ENCODE data around the gene CHRM1.
A peak's percentile ranks its signal among the peaks of the same experiment; 100 is the strongest.

Gene CHRM1

DNA sequence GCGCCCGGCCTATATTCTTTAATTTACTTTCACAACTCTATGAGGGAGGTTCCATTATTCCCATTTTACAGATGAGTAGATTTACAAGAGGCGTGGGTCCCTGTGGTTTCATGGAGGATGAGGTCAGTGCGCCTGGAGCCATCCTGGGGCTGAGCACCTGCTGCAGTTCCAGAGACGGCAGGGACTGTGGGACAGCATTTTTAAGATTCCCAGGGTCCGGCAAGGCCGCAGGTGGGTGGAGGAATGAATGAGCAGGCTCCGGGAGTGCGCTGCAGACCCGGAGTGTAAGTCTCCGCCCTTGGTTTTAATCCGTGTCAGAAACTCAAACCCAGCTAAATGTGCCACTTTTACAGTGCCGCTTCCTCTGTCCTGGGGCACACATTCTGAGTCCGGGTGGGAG lies 4.1 kb upstream of the CHRM1 start:
- DNase-seq = no peak

DNA sequence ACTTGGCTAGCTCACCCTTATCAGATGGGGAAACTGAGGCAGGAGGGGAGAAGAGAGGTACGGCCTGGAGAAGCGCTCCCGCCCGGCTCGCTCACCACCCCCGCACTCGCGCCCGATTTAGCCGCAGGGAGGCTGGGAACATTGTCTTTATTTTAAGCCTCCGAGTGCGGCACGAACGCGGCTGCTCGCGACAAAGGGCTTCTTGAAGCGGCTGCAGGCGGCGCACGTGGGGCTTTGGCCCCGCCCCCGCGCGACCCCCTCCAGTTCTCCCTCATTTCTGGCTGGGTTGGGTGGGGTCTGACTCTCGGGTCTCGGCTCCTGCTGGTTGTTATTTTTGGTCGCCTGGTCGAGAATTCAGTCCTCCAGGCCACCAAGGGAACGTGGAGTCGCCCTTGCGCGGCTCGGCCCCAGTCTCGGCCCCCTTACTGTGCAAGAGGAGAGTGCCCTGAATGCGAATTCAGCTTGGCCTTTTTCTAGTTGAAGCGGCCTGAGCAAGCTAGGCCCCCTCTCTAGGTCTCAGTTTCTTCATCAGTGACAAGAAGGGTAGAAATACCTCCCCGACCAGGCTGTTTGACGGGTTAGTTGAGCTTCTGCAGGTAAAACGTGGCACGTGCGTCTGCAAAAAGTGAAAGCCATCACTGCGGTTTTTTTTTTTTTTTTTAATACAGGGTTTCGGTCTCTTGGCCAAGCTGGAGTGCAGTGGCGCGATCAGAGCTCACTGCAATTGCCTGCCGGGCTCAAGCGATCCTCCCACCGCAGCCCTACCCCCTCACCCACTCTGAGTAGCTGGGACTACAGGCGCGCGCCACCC lies 2.6 kb upstream of the CHRM1 start:
- DNase-seq = no peak

DNA sequence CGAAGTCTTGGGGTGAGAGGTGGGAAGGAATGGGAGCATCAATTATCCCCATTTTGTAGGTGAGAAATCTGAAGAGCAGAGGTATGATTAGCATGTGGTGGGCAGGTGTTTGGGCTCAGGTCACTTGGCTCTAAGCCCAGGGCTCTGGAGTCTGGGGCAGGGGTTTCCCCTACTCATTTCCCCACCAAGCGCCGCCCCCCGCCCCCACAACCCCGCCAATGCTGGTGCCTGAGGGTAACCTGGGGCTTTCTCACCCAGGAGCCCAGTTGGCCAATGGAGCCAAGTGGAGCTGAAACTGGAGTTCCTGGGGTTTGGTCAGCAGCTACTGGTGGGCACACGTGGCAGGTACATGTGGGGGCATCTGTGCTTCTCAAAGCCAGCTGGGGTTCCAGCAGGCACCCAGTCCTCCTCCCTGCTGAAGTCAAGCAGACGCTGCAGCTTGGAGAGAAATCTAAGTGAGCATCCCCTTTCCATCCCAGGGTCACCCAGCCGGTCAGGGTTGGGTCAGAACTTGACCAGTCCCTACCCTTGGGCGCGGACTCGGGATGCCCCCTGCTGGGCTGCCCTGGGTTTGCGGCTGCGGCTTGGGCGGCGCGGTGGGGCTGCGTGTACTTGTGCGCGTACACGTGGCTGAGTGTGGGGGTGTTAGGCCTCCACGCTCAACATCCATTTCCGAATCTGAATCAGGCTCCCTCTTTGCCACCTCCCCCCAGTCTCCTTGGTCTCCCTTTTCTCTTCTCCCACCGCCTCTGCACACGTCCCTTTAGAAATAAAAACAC lies 1.7 kb upstream of the CHRM1 start:
- no peak for DNase-seq

DNA sequence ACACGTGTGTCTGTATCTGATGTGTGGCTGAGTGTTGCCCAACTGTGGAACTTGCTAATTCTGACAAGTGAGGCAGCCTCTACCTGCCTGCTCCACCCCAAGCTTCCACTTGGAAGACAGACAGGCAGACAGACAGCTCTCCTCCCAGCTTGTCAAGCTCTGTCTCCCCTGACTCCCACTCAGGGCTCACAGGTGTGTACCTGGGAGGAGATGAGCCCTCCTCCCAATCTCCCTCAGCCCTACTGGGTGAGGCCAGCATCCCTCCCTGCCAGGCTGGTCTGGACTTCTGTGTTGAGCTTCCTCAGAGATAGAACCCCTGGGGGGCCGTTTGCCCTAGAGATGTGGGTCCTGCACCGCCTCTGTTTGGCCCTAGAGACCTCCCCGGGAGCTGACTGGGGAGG lies 1.0 kb upstream of the CHRM1 start:
- DNase-seq = no peak

DNA sequence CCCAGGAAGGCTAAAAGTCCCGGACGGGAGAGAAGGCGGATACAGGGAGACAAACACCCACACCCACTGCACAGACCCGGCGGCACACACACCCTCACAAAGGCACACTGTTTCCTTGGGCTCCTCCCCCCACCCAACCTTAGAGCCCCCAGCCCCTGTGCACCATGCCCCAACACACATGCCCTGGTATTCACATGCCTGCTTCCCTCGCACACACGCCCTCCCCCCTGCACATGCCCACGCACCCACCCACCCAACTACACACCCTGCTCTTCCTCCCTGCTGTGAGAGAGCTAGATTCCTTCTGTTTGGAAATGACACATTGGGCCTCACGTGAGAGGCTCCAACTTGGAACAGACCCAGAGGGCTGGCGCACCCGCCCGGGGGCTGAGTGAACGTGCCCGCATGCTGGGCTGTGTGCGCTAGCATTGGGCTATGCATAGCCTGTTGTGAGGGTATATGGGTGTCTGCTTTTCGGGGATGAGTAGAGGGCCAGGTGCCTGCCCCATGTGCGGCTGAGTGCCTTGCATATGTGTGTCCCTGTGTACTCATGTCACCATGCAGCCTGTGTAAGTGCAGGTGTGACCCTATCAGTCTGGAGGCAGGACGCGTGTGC lies 518 bp upstream of the CHRM1 start:
- no peak for DNase-seq

DNA sequence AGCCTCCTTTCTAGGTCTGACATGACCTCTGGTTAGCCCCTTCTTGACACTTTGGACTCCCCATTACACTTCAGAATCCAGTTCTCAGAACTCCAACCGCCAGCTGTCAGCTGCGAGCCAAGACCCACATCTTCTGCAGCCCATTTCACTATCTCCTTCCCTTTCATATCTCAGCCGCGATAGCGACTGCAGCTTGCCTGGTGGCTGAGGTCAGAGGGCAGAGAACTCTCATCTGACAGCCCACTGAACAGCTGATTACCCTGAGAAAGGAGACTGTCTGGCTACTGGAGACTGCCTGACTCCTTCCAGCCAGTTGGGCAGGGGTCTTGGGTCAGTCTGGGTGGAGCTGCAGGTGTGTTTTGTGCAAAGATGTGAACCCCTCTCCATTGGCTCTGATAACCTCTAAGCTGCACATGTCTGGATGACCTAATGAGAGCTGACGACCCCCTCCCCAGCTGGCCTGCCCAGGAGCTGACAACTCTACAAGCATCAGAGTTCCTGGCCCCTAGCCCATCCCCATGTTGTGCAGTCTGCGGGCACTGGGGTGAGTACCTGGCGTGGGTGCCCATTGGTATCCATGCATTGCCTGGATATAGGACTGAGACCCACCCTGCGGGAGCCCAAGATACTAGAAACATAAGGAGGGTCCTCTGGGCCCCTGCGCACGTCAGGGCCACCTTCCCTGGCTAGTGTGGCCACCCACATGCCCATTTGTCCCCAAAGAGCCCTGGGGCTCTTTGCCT lies 1.1 kb downstream of the CHRM1 start:
- DNase-seq = no peak

DNA sequence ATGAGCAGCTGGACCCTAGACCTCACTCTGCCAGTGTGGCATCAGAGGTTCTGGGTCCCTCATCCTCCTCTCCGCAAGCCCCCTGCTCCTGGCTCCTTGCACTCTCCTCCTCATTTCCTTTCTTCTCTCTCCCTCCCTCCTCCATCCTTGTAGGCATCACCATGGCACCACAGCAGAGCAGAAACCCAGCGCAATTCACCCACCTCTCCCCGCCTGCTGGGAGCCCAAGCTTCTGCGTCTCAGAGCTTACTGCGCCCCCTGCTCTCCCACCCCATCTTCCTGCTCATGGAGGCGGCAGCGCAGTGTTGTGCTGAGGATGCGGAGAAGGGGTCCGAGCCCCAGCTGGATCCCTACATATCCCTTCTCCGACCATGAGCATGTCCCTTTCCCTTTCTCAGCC lies 1.7 kb downstream of the CHRM1 start:
- DNase-seq = no peak

DNA sequence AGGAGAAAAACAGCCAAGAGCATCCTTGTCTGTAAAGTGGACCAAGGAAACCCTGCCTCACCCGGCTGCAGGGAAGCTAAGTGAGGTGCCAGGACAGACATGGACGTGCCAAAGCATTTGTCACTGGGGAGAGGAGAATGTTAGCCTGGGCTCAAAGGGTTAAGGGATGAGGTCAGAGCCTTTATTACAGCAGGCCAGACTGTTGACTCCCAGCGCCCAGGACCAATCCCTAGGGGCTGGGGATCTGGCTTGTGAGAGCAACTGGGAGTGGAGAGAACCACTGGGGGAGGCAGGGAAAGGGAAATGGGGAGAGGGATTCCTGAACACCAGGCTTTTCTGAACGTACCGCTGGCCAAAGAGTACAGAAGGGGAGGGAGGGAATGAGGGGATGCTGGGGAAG lies 2.6 kb downstream of the CHRM1 start:
- no peak for DNase-seq

DNA sequence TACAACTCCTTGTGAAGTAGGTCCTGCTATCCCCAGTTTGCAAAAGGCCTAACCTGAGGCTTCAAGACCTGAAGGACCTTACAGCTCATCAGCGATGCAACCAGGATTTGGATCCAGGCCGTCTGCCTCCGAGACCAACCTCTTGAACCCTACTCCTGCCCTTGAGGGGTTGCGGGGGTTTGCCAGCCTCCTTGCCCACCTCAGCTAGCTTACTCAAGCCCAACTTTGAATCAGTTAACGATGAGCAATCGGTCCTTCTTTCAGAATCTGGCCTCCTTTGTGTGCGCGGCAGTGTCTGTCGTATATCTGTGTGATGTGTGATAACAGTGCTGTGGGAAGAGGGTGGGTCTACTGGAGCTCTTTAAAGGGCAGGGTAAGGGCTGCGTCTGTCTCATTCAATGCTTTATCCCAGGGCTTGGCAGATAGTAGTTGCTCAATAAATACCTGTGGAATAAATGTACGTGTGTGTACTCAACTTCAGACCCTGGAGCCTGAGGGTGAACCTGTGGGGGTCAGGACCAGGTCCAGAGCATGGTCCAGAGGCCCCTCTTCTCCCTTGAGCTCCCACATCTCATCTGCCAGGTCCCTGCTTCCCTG lies 3.2 kb downstream of the CHRM1 start:
- no peak for DNase-seq

DNA sequence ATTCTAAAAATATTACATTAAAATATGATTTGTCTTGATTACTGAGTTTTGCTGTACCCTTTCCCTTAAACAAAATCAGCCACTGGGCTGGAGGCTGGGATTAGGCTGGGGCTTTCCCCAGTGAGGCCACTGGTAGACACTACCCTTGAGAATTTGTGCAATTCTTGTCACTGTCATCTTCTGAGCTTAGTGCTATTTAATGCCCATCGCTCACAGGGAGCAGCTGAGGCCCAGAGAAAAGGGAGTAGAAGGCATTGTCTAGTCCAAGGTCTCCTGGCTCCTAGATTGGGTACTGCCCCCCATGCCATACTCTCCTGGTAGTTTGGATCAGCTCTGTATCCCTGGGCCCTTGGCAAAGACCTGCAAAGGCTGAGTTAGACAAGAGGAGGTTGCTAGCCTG lies 6.7 kb downstream of the CHRM1 start:
- no peak for DNase-seq

DNA sequence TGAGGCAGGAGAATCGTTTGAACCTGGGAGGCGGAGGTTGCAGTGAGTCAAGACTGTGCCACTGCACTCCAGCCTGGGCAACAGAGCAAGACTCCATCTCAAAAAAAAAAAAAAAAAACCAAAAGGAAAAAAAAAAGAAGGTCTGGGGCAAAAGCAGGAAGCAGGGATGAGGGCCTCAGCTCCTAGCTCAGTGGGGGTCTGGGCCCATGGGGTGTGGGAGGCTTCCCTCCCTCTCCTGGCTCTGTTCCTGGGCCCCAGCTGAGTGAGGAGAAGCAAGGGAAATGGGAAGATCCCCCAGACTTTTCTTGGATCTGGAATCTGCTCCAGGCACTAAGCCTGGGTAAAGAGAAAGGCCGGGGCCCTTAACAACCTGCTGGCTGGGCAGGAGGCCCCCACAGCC lies 8.9 kb downstream of the CHRM1 start:
- DNase-seq = no peak

DNA sequence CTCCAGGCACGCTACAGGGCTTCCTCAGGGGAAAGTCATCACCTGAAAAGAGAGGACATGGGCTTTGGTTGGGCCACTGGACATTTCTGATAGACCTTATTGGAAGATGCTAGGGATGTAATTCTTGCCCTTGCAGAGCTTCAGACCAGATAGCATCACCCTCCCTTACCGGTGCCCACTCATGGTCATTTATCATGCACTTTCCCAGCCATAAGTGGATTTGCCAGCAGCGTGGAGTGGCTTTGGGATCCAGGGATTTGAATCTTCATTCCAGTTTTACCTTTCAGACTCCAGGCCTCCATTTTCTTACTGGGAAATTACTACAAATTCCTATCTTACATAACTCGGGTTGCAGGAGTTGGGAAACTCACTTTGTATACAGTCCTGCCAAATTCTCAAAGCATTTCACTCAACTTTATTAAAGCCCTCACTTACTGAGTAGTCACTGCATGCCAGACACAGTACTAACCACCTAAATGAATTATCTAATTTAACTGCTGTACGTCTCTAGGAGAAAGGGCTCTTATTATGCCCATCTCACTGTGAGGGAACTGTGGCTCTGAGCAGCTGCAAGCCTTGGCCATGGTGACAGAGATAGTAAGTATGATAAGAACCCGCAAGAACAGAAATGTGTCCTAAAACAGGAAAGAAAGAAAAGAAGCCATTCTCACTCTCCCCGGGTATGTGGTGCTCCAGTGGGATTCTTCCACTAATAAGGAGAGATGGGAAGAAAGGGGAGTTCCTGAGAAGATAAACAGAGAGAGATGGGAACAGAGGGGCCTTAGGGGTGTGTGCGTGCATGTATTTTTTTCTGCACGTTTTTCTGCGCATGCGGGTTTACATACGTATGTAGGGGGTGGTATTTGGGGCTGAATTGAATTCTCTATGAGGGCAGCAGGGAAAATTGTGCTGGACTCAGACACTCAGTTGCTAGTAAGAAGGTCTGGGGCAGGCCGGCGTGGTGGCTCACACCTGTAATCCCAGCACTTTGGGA lies 9.7 kb downstream of the CHRM1 start:
- DNase-seq = no peak

DNA sequence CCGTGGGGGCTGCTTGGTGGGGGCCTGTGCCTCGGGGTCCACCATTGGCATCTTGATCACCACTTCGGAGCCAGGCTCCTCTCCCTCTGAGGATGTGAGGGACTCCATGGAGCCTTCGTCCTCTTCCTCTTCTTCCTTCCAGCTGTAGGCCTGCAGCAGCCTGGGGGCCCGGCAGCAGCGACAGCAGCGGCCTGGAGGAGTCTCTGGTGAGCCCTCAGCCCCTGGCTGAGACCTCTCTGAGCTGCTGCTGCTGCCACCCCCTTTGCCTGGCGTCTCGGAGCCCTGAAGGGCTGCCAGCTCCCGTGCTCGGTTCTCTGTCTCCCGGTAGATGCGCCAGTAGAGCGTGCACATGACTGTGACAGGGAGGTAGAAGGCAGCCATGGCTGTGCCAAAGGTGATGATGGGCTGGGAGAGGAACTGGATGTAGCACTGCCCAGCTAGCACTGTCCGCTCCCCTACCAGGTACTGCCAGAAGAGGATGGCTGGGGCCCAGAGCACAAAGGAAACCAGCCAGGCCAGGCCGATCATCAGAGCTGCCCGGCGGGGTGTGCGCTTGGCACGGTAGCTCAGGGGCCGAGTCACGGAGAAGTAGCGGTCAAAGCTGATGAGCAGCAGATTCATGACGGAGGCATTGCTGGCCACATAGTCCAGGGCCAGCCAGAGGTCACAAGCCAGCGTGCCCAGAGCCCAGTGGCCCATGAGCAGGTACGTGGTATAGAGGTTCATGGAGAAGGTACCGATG lies 10.9 kb downstream of the CHRM1 start:
- no peak for DNase-seq

DNA sequence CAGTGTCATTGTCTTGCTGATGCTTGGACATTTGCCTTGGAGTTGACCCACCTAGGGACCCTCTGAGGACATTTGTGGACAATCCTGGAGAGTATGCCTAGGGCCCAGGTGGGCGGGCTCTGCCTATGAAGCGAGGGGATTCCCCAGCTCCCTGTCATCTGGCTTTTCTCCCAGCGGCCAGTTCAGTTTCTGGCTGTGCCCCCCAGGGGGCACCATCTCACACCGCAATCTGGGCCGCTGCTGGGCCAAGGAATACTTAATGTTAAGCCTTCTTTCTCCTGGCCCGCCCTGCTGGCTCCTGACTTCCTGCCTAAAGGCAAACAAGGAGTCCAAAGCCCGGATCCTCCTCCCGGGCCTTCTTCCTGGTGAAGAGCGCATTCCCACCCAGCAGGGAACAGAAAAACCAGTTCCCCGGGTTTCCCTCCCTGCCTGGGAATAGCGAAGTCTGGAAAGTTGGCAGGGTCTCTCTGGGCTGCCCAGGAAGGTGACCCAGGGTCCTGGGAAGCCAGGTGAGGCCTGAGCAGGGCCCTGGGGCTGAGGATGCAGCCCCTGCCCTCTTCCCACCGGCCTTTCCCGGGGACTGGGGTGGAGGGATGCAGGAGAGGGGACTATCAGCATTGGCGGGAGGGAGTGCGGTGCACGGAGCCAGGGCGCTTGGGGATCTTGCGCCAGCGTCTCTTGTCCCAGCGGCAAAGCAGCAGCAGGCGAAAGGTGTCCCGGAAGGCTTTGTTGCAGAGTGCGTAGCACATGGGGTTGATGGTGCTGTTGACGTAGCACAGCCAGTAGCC lies 11.9 kb downstream of the CHRM1 start:
- peak; percentile 19 for DNase-seq

DNA sequence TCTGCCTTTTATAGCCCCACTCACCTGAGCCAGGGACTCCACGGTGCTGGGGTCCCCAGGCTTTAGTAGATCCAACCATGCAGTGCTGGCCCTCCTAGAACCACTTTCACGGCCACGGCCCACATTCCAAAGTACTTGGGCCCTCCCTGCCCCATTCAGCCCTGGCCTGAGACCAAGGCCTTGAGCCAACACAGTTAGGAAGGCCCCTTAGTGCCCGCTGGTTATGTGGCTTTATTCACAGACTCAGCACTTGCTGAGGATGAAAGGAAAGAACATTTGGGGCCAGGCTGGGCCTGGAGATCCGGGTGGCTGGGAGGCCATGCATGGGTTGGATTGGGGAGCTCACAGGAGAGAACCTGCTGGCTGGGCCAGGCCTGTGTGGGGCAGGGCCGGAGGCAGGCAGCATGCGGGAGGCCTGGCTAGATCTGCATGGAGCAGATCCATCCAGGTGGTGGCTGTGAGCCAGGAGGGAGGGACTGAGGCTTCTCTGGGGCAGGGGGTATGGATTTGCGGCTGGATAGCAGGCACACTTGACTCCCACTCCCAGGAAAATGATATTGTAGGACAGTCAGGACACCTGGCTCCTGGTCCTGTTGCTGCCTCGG lies 12.6 kb downstream of the CHRM1 start:
- DNase-seq = no peak

DNA sequence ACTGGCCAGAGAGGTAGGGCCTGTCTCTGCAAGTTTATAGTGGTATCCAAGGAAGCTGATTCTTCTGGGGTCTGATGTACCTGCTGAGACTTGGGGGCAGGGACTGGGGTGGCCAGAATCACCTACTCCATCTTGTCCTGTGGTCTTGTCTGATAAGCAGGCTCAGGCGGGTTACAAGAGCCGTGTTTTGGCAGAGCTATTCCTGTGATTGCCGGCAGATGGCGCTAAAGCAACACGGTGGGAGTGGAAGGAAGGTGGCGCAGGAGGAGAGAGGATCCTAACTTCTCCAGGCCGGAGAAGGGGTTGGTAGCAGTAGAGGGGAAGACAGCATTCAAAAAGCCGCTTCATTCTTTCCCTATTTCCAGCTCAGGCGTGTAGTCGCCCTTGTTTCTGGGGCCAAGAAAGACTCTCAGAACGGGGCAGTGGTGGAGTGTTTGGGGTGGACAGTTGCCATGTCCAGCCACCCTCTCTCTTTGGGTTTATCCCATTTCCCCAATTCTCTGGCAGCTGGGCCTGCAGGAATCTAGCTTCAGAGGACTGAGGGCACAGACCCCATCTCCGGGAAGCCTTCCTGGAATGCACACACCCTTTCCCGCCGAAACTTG lies 15.1 kb downstream of the CHRM1 start:
- peak; percentile 45 for DNase-seq

DNA sequence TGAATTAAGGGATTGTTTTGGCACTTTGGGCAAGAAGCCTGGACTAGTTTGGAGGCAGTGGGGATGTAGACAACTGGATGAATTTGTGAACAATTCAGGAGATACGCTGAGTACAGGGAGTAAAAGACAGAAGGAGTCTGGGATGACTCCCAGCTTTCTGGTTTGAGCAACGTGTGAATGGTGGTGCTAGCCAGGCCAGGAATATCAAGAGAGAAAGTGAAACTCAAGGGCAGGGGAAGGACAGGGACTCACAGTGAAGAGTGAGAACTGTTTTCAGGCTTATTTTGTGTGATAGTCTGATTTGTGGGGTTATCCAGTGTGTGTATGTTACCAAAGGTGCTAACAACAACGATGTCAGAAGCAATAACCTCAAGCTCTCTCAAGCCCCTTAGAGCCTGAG lies 15.9 kb downstream of the CHRM1 start:
- DNase-seq = no peak

DNA sequence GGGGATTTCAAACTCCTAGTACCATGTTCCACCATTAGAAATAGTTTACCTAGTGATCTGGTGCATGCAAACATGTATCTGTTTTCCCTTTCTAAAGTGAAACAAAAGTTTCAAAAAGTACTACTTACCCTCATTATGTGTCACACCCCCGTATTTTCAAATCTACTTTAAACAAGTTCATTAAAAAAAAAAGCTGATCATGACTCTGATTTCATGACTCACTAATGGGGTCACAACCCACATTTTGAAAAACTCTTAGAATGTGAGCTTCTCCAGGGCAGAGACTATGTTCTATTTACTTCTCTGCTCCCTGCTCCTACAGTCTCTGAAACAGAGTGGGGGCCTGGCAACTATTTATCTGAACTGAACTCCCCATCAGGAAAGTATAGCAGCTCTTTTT lies 18.2 kb downstream of the CHRM1 start:
- no peak for DNase-seq

DNA sequence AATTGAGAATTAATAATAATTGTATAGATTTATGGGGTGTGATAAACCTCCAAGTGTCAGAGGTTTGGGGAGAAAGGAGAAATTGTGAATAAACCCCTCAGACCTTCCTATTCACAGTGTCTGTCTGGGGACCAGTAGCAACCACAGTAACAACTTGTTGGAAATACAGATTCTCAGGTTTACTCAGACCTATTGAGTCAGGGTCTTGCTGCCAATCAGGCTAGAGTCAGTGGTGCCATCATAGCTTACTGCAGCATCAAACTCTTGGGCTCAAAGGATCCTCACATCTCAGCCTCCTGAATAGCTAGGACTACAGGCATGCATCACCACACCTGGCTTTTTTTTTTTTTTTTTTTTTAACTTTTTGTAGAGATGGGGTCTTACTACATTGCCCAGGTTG lies 23.1 kb downstream of the CHRM1 start:
- DNase-seq = no peak
